Uterus (tissue), 2 donors: ENCODE measurements around the gene SIGLEC15.
A peak's percentile ranks its signal among the peaks of the same experiment; 100 is the strongest.

Experiments used
- CTCF ChIP-seq, 4 experiments: fragments of 200-600 bp in 2 of 4; fragments of 450-650 bp in 2 of 4; sonication (generic) in 2 of 4; IDR thresholded peaks; one replicate each; pipeline ENCODE4 v1.5.1; 2016 to 2019; ENCODE audit warnings: antibody characterized with exemption in 4 of 4, mild to moderate bottlenecking in 2 of 4, moderate library complexity in 1 of 4
- POLR2A ChIP-seq, 2 donors: fragments of 450-650 bp; IDR thresholded peaks; one replicate each; pipeline ENCODE4 v1.6.1; 2016; ENCODE audit warnings: antibody characterized with exemption in 2 of 2, mild to moderate bottlenecking in 1 of 2, moderate library complexity in 1 of 2

- TF ChIP-seq CTCF (IDR thresholded peaks at IDR 0.05) (peak in 1 of 4 experiments; percentile 22), POLR2A (IDR thresholded peaks at IDR 0.05) (no peak)
Observed at GRCh38 chr18:45837283-45838070, 12.0 kb downstream of the SIGLEC15 start.
